ENCODE results near the gene RMRP. TPM values are rescaled to one million over a fixed set of nuclear protein-coding genes. Genes with fewer than 3 reads are reported as not detected.

Gene RMRP
- total and polyA plus RNA-seq, 10 of the 15 experiments (the other 5 are each of a cell fraction or from before 2014, with no cell fraction given) = 12.0 to 42,450 (median 6,418) TPM; not detected in 4

GRCh38 chr9:35619800-35620158, 38.0 kb downstream of the RMRP start (continued):
- TF ChIP-seq EGR1 (IDR thresholded peaks at IDR 0.05; ENCODE audit: borderline replicate concordance in 1 of 2, low read depth in 2 of 2, low read length in 2 of 2) (peak in 1 of 2 experiments; percentile 90; a peak in 2 of 3 replicates), YBX1 (IDR thresholded peaks at IDR 0.05) (no peak), MEF2A (IDR thresholded peaks at IDR 0.05; ENCODE audit: insufficient read depth, low read depth, low read length) (0 out of 2 replicates have a peak, but pooled peaks have one; percentile 40), SPI1 (IDR thresholded peaks at IDR 0.05; ENCODE audit: borderline replicate concordance, insufficient read depth, low read depth, low read length) (no peak), TCF3 (IDR thresholded peaks at IDR 0.05; ENCODE audit: borderline replicate concordance, insufficient read depth, low read depth, low read length) (peak; percentile 40; the same call in 1 of the 2 replicates), STAT3 (IDR thresholded peaks at IDR 0.05; ENCODE audit: low read depth, low read length) (no peak), NRF1 (conservative IDR thresholded peaks at IDR 0.05; ENCODE audit: low read depth, low read length) (no peak), SRF (IDR thresholded peaks at IDR 0.05; ENCODE audit: low read depth in 2 of 2, low read length in 2 of 2) (no peak), BMI1 (IDR thresholded peaks at IDR 0.05; ENCODE audit: borderline replicate concordance) (no peak), LARP7 (IDR thresholded peaks at IDR 0.05) (no peak), IKZF1 (conservative IDR thresholded peaks at IDR 0.05) (no peak), HCFC1 (IDR thresholded peaks at IDR 0.05; ENCODE audit: low read length) (no peak), RBBP5 (conservative IDR thresholded peaks at IDR 0.05) (no peak), ZNF24 (IDR thresholded peaks at IDR 0.05) (no peak), POU2F2 (IDR thresholded peaks at IDR 0.05; ENCODE audit: borderline replicate concordance, low read depth, low read length) (no peak; the same call in 2 of the 3 replicates)
